Ishikawa (cell line): ENCODE measurements around the gene LAMB4.

ENCODE experiments used
- CEBPB ChIP-seq: IDR thresholded peaks from 2 replicates; pipeline ENCODE4 v1.6.1; 2012
- CREB1 ChIP-seq: IDR thresholded peaks from 2 replicates; pipeline ENCODE4 v1.6.1; 2012; ENCODE audit warnings: low read depth
- EGR1 ChIP-seq: IDR thresholded peaks from 2 replicates; pipeline ENCODE4 v1.6.1; 2012
- EP300 ChIP-seq: IDR thresholded peaks from 2 replicates; pipeline ENCODE4 v1.6.1; 2012; ENCODE audit warnings: borderline replicate concordance
- FOXM1 ChIP-seq: IDR thresholded peaks from 2 replicates; pipeline ENCODE4 v1.6.1; 2012; ENCODE audit warnings: low read depth, borderline replicate concordance
- NFIC ChIP-seq: IDR thresholded peaks from 2 replicates; pipeline ENCODE4 v1.6.1; 2012
- RAD21 ChIP-seq: IDR thresholded peaks from 2 replicates; pipeline ENCODE4 v1.6.1; 2012; ENCODE audit warnings: low read depth
- TAF1 ChIP-seq: IDR thresholded peaks from 2 replicates; pipeline ENCODE4 v1.6.1; 2012; ENCODE audit warnings: low read depth, mild to moderate bottlenecking
- TCF12 ChIP-seq: IDR thresholded peaks from 2 replicates; pipeline ENCODE4 v1.6.1; 2012; ENCODE audit warnings: low read depth
- TEAD4 ChIP-seq: IDR thresholded peaks from 2 replicates; pipeline ENCODE4 v1.6.1; 2012
- YY1 ChIP-seq: IDR thresholded peaks from 2 replicates; pipeline ENCODE4 v1.6.1; 2012; ENCODE audit warnings: low read depth
- ZBTB7A ChIP-seq: IDR thresholded peaks from 2 replicates; pipeline ENCODE4 v1.6.1; 2012; ENCODE audit warnings: low read depth
- TF ChIP-seq, protein P1 (sequence below): IDR thresholded peaks from 2 replicates; pipeline ENCODE4 v1.6.1; 2012
- TF ChIP-seq, protein P2 (sequence below): IDR thresholded peaks from 2 replicates; pipeline ENCODE4 v1.6.1; 2012
- TF ChIP-seq, protein P3 (sequence below): IDR thresholded peaks from 2 replicates; pipeline ENCODE4 v1.6.1; 2012; ENCODE audit warnings: low read depth, mild to moderate bottlenecking

Gene LAMB4

DNA sequence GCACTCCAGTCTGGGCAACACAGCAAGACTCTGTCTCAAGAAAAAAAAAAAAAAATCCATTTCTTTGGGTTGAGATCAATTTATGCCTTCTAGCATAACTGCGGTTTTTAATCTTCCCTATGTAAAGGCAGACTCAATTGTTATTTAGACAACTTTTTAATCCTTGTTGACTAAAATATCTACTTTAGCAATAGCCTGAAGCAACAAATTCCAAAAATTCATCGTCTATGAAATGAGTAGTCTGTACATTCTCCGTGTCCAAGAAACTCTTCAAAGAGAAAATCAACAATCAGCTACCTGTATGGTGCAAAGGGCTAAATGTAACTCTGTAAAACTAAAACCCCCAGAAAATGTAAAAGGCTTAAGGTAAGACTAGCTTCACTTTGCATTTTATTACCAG lies 150.0 kb downstream of the LAMB4 start:
- TF ChIP-seq RAD21 (no peak), CREB1 (no peak), ZBTB7A (no peak), EGR1 (no peak), TCF12 (no peak), YY1 (no peak), EP300 (no peak), NFIC (no peak)

DNA sequence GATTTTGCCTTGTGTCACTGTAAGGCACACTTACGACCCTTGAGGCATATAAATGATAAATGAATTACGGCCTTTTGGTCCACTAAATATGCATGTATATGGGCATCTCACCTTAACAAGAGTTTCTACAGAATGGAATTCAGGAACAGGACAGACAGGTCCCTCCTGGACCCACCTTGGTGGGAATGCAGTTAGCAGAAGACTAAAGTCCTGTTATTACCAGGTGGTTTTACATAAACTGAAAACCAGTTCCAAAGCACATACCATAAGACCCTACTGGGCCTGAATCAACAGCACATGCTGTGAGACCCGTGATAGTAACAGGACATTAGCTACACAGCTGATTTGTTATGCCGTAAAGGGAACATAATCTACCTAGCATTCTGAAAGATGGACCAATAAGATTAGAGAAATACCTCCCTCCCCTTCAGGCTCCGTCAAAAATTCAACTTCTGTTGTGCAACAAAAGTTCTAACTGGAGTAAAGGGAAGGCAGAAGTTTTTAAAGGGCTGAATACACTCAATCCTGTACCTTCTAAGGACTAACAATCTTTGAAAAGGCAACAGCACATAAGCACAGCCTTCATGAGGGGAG lies 151.2 kb downstream of the LAMB4 start:
- TF ChIP-seq NFIC (no peak), TEAD4 (no peak), FOXM1 (no peak), EP300 (no peak), ZBTB7A (no peak), EGR1 (no peak), TCF12 (no peak)
- TF ChIP-seq, protein P1, sequence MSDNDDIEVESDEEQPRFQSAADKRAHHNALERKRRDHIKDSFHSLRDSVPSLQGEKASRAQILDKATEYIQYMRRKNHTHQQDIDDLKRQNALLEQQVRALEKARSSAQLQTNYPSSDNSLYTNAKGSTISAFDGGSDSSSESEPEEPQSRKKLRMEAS, result no peak

DNA sequence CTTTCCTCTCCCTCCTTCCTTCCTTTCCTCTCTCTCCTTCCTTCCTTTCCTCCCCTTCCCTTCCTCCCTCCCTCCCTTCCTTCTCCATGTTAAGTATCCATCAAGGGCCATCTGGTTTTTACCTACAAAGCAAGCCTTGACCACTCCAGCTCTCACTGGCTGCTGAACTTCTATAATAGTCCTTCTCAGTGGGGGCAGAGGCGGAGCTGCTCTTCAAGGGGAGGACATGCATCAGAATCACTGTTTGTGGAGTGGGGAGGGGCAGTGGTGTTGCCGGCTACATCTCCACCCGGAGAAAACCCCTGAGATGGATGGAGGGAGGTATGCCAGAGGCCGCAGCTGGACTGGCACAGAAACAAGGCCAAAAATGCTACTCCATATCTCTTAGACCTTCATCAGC lies 153.1 kb downstream of the LAMB4 start:
- TF ChIP-seq TEAD4 (no peak), FOXM1 (no peak), TAF1 (no peak)
- TF ChIP-seq, protein P2, sequence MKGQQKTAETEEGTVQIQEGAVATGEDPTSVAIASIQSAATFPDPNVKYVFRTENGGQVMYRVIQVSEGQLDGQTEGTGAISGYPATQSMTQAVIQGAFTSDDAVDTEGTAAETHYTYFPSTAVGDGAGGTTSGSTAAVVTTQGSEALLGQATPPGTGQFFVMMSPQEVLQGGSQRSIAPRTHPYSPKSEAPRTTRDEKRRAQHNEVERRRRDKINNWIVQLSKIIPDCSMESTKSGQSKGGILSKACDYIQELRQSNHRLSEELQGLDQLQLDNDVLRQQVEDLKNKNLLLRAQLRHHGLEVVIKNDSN, result no peak

DNA sequence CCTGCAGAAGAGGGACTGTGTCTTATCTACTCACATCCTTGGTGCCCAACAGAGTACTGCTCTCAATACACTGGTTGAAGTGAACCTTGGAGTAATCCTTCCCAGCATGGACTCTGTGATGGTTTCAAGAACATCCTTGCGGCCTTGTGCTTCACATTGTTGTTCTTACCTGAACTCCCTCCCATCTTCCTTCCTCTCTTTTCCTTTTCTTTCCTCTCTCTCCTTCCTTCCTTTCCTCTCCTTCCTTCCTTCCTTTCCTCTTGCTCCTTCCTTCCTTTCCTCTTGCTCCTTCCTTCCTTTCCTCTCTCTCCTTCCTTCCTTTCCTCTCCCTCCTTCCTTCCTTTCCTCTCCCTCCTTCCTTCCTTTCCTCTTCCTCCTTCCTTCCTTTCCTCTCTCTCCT lies 153.5 kb downstream of the LAMB4 start:
- TF ChIP-seq TCF12 (no peak), TEAD4 (no peak), RAD21 (no peak), TAF1 (no peak), ZBTB7A (no peak), NFIC (no peak), EP300 (no peak), FOXM1 (no peak), CREB1 (no peak), EGR1 (no peak), CEBPB (no peak)
- TF ChIP-seq, protein P2, result no peak
- TF ChIP-seq, protein P1, result no peak
- TF ChIP-seq, protein P3, sequence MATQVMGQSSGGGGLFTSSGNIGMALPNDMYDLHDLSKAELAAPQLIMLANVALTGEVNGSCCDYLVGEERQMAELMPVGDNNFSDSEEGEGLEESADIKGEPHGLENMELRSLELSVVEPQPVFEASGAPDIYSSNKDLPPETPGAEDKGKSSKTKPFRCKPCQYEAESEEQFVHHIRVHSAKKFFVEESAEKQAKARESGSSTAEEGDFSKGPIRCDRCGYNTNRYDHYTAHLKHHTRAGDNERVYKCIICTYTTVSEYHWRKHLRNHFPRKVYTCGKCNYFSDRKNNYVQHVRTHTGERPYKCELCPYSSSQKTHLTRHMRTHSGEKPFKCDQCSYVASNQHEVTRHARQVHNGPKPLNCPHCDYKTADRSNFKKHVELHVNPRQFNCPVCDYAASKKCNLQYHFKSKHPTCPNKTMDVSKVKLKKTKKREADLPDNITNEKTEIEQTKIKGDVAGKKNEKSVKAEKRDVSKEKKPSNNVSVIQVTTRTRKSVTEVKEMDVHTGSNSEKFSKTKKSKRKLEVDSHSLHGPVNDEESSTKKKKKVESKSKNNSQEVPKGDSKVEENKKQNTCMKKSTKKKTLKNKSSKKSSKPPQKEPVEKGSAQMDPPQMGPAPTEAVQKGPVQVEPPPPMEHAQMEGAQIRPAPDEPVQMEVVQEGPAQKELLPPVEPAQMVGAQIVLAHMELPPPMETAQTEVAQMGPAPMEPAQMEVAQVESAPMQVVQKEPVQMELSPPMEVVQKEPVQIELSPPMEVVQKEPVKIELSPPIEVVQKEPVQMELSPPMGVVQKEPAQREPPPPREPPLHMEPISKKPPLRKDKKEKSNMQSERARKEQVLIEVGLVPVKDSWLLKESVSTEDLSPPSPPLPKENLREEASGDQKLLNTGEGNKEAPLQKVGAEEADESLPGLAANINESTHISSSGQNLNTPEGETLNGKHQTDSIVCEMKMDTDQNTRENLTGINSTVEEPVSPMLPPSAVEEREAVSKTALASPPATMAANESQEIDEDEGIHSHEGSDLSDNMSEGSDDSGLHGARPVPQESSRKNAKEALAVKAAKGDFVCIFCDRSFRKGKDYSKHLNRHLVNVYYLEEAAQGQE, result no peak

DNA sequence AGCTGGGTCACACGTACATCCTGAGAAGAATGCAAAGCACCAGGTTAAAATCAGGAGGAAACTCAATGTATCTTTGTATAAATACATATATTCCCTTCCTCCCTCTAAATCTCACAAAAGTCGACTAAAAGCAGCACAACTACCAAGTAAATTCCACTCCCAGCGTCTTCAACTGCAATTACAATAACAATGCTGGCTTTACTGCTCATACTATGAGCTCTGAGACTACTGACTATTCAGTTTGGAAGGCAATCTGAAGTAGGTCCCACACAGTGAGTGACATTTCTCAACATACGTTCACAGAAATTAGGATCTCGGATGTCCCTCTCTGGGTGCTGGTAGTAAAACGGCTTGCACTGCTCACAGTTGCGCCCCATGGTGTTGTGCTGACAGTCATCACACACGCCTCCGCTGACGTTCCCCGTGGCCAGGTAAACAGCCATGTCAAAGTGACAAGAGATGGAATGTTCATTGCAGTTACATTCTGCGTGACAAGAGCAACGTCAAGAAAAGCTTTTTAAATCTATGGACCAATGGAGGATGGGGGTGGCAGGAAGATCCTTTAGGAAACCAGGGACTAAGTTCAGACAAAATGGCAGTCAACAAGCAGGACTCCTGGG lies 154.7 kb downstream of the LAMB4 start:
- TF ChIP-seq TEAD4 (no peak), EGR1 (no peak), ZBTB7A (no peak), CREB1 (no peak), TAF1 (no peak), NFIC (no peak), RAD21 (no peak), CEBPB (no peak), FOXM1 (no peak), EP300 (no peak), YY1 (no peak), TCF12 (no peak)
- TF ChIP-seq, protein P3, result no peak
- TF ChIP-seq, protein P1, result no peak
- TF ChIP-seq, protein P2, result no peak

DNA sequence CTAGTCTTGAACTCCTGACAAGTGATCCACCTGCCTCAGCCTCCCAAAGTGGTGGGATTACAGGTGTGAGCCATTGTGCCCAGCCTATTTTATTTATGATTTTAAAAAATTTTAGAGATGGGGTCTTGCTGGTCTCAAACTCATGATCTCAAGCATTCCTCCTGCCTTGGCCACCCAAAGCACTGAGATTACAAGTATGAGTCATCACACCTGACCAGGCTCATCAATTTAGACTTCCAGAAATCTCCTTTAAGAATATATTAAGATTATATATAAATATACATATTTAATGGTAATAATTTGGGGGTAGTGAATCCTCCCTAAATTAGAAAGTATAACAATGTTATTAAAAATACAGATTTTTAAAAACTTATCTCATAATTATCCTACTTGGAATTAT lies 156.3 kb downstream of the LAMB4 start:
- TF ChIP-seq TCF12 (no peak), FOXM1 (no peak), ZBTB7A (no peak), RAD21 (no peak), TAF1 (no peak), CEBPB (no peak), EP300 (no peak), EGR1 (no peak), CREB1 (no peak), TEAD4 (no peak), NFIC (no peak), YY1 (no peak)
- TF ChIP-seq, protein P3, result no peak
- TF ChIP-seq, protein P2, result no peak
- TF ChIP-seq, protein P1, result no peak
